Effector memory CD8-positive, alpha-beta T cell (primary cell): ENCODE results near the gene PALM.

Experiments used
- ATAC-seq: fragments of 150-1000 bp; cut with Tn5 transposase; replicated peaks from 2 replicates; pipeline ENCODE4 v1.10.0; 2021; ENCODE audit warnings: mild to moderate bottlenecking, moderate library complexity
- DNase-seq, 3 experiments: peaks; one replicate each; pipeline ENCODE4 v3.0.0; 2021
- H3K27ac Mint-ChIP-seq, 2 donors: one replicate each; pipeline ENCODE4 v1.8.0; 2022; ENCODE audit warnings: mild to moderate bottlenecking in 2 of 2, mixed read lengths in 2 of 2, moderate library complexity in 2 of 2
- H3K27me3 Mint-ChIP-seq, 2 donors: one replicate each; pipeline ENCODE4 v1.8.0; 2022; ENCODE audit warnings: mixed read lengths in 2 of 2
- H3K36me3 Mint-ChIP-seq: one replicate; pipeline ENCODE4 v1.8.0; 2022; ENCODE audit warnings: mild to moderate bottlenecking, moderate library complexity, mixed read lengths; ENCODE audit not compliant: insufficient read depth
- H3K4me1 Mint-ChIP-seq, 2 donors: one replicate each; pipeline ENCODE4 v1.8.0; 2022; ENCODE audit warnings: low read depth in 2 of 2, mixed read lengths in 2 of 2
- H3K4me3 Mint-ChIP-seq, 2 donors: one replicate each; pipeline ENCODE4 v1.8.0; 2022; ENCODE audit warnings: mild to moderate bottlenecking in 2 of 2, mixed read lengths in 2 of 2, moderate library complexity in 2 of 2
- H3K9me3 Mint-ChIP-seq, 2 donors: one replicate each; pipeline ENCODE4 v1.8.0; 2022; ENCODE audit warnings: mixed read lengths in 2 of 2

PALM gene

GRCh38 chr19:765179-765738 lies 56.5 kb downstream of the PALM start:
- Mint-ChIP-seq H3K27ac (no peak overlapping the region), H3K27me3 (peaks cover 0 to 17% of the 10 kb centered on the region in 2 donors), H3K36me3 (no peaks in the 10 kb centered on the region), H3K4me3 (no peak overlapping the region), H3K4me1 (no peaks in the 10 kb centered on the region), H3K9me3 (no peaks in the 10 kb centered on the region)
- no peak for DNase-seq
- ATAC-seq = no peak

GRCh38 chr19:768424-768823 lies 59.7 kb downstream of the PALM start:
- Mint-ChIP-seq H3K36me3 (no peaks in the 10 kb centered on the region), H3K27ac (no peak overlapping the region), H3K4me3 (no peak overlapping the region), H3K9me3 (no peaks in the 10 kb centered on the region), H3K27me3 (peaks cover 0 to 27% of the 10 kb centered on the region in 2 donors), H3K4me1 (peaks cover 0 to 3% of the 10 kb centered on the region in 2 donors)
- no peak for DNase-seq
- ATAC-seq = no peak

GRCh38 chr19:769616-770015 lies 60.9 kb downstream of the PALM start:
- ATAC-seq = no peak
- no peak overlapping the region for H3K27ac Mint-ChIP-seq
- no peaks in the 10 kb centered on the region for H3K36me3 Mint-ChIP-seq
- H3K4me3 Mint-ChIP-seq = no peak overlapping the region
- H3K9me3 Mint-ChIP-seq = no peaks in the 10 kb centered on the region
- H3K4me1 Mint-ChIP-seq = peaks cover 0 to 3% of the 10 kb centered on the region in 2 donors
- H3K27me3 Mint-ChIP-seq = peaks cover 0 to 27% of the 10 kb centered on the region in 2 donors
- no peak for DNase-seq

- DNase-seq = peak in 1 of 3 experiments; percentile 18
- H3K36me3 Mint-ChIP-seq = no peaks in the 10 kb centered on the region
- peaks cover 0 to 3% of the 10 kb centered on the region in 2 donors for H3K4me1 Mint-ChIP-seq
- H3K9me3 Mint-ChIP-seq = no peaks in the 10 kb centered on the region
- H3K4me3 Mint-ChIP-seq = no peak overlapping the region
- H3K27me3 Mint-ChIP-seq = peaks cover 0 to 22% of the 10 kb centered on the region in 2 donors
- no peak overlapping the region for H3K27ac Mint-ChIP-seq
- ATAC-seq = peak; percentile 47
Measured at GRCh38 chr19:771332-771785, 62.6 kb downstream of the PALM start.

- H3K4me3 Mint-ChIP-seq = no peak overlapping the region
- H3K27ac Mint-ChIP-seq = no peak overlapping the region
- peaks cover 0 to 15% of the 10 kb centered on the region in 2 donors for H3K27me3 Mint-ChIP-seq
- H3K36me3 Mint-ChIP-seq = no peaks in the 10 kb centered on the region
- no peak for ATAC-seq
- no peak for DNase-seq
- H3K4me1 Mint-ChIP-seq = peaks cover 0 to 3% of the 10 kb centered on the region in 2 donors
- H3K9me3 Mint-ChIP-seq = no peaks in the 10 kb centered on the region
Measured at GRCh38 chr19:772063-772462, 63.3 kb downstream of the PALM start.

- no peak overlapping the region for H3K27ac Mint-ChIP-seq
- H3K27me3 Mint-ChIP-seq = peaks cover 0 to 10% of the 10 kb centered on the region in 2 donors
- no peaks in the 10 kb centered on the region for H3K9me3 Mint-ChIP-seq
- H3K36me3 Mint-ChIP-seq = no peaks in the 10 kb centered on the region
- DNase-seq = no peak
- peaks cover 0 to 3% of the 10 kb centered on the region in 2 donors for H3K4me1 Mint-ChIP-seq
- H3K4me3 Mint-ChIP-seq = no peak overlapping the region
- ATAC-seq = no peak
Measured at GRCh38 chr19:772730-773436, 64.1 kb downstream of the PALM start.

- peaks cover 0 to 2% of the 10 kb centered on the region in 2 donors for H3K4me1 Mint-ChIP-seq
- peaks cover 0 to 27% of the 10 kb centered on the region in 2 donors for H3K27me3 Mint-ChIP-seq
- H3K9me3 Mint-ChIP-seq = no peaks in the 10 kb centered on the region
- no peak for ATAC-seq
- H3K27ac Mint-ChIP-seq = no peak overlapping the region
- DNase-seq = no peak
- H3K4me3 Mint-ChIP-seq = no peak overlapping the region
- H3K36me3 Mint-ChIP-seq = no peaks in the 10 kb centered on the region
Measured at GRCh38 chr19:776549-776948, 67.8 kb downstream of the PALM start.

- DNase-seq (no peak), ATAC-seq (no peak)
- Mint-ChIP-seq H3K4me1 (no peaks in the 10 kb centered on the region), H3K9me3 (no peaks in the 10 kb centered on the region), H3K27me3 (peaks cover 0 to 29% of the 10 kb centered on the region in 2 donors), H3K27ac (no peak overlapping the region), H3K36me3 (no peaks in the 10 kb centered on the region), H3K4me3 (no peak overlapping the region)
Measured at GRCh38 chr19:778910-779653, 70.3 kb downstream of the PALM start.

- DNase-seq = no peak
- H3K9me3 Mint-ChIP-seq = no peaks in the 10 kb centered on the region
- no peaks in the 10 kb centered on the region for H3K36me3 Mint-ChIP-seq
- ATAC-seq = no peak
- no peak overlapping the region for H3K27ac Mint-ChIP-seq
- no peaks in the 10 kb centered on the region for H3K4me1 Mint-ChIP-seq
- peaks cover 0 to 29% of the 10 kb centered on the region in 2 donors for H3K27me3 Mint-ChIP-seq
- H3K4me3 Mint-ChIP-seq = no peak overlapping the region
Measured at GRCh38 chr19:780935-781334, 72.2 kb downstream of the PALM start.

- H3K4me1 Mint-ChIP-seq = no peaks in the 10 kb centered on the region
- no peaks in the 10 kb centered on the region for H3K36me3 Mint-ChIP-seq
- H3K9me3 Mint-ChIP-seq = no peaks in the 10 kb centered on the region
- H3K4me3 Mint-ChIP-seq = no peak overlapping the region
- H3K27me3 Mint-ChIP-seq = peaks cover 0 to 29% of the 10 kb centered on the region in 2 donors
- no peak for DNase-seq
- ATAC-seq = no peak
- no peak overlapping the region for H3K27ac Mint-ChIP-seq
Measured at GRCh38 chr19:781800-782184, 73.1 kb downstream of the PALM start.

GRCh38 chr19:782185-782877 lies 73.6 kb downstream of the PALM start:
- Mint-ChIP-seq H3K9me3 (no peaks in the 10 kb centered on the region), H3K4me3 (no peak overlapping the region), H3K4me1 (no peaks in the 10 kb centered on the region), H3K27ac (no peak overlapping the region), H3K36me3 (no peaks in the 10 kb centered on the region), H3K27me3 (peaks cover 0 to 29% of the 10 kb centered on the region in 2 donors)
- no peak for ATAC-seq
- DNase-seq = no peak

GRCh38 chr19:782878-783668 lies 74.3 kb downstream of the PALM start:
- ATAC-seq (no peak), DNase-seq (no peak)
- H3K4me1 Mint-ChIP-seq = no peaks in the 10 kb centered on the region
- H3K4me3 Mint-ChIP-seq = no peak overlapping the region
- H3K27ac Mint-ChIP-seq = no peak overlapping the region
- no peaks in the 10 kb centered on the region for H3K9me3 Mint-ChIP-seq
- H3K36me3 Mint-ChIP-seq = no peaks in the 10 kb centered on the region
- H3K27me3 Mint-ChIP-seq = peaks cover 0 to 29% of the 10 kb centered on the region in 2 donors

GRCh38 chr19:784541-784940 lies 75.8 kb downstream of the PALM start:
- H3K27me3 Mint-ChIP-seq = peaks cover 0 to 23% of the 10 kb centered on the region in 2 donors
- no peak overlapping the region for H3K27ac Mint-ChIP-seq
- H3K4me3 Mint-ChIP-seq = no peak overlapping the region
- H3K4me1 Mint-ChIP-seq = no peaks in the 10 kb centered on the region
- DNase-seq (no peak), ATAC-seq (no peak)
- H3K36me3 Mint-ChIP-seq = no peaks in the 10 kb centered on the region
- H3K9me3 Mint-ChIP-seq = no peaks in the 10 kb centered on the region
